Measurements from ENCODE around the gene KRTAP10-3. TPM values are rescaled to one million over a fixed set of nuclear protein-coding genes. Genes with fewer than 3 reads are reported as not detected.
"Not testable (repeated sequence)": the region's sequence is repeated elsewhere in the genome, so short reads cannot be mapped to it uniquely, and the experiment has no call there.

KRTAP10-3 gene
- total RNA-seq, 1 donor from 2014 or later, result not detected

GRCh38 chr21:44578371-44579055, 19.9 kb upstream of the KRTAP10-3 start:
- TF ChIP-seq CTCF (IDR thresholded peaks at IDR 0.05; ENCODE audit: insufficient read depth, low read length, poor library complexity, severe bottlenecking), result no peak
- Histone ChIP-seq H3K27me3 (ENCODE audit: control insufficient read depth, insufficient read depth, low read length) (no peaks in the 10 kb centered on the region), H3K4me3 (ENCODE audit: low read depth, low read length) (no peak overlapping the region), H3K36me3 (ENCODE audit: control insufficient read depth, insufficient read depth, low read length) (no peaks in the 10 kb centered on the region)
- no peak for DNase-seq (ENCODE audit: low read depth)

- no peak for TF ChIP-seq CTCF (IDR thresholded peaks at IDR 0.05; ENCODE audit: insufficient read depth, low read length, poor library complexity, severe bottlenecking)
- Histone ChIP-seq H3K27me3 (ENCODE audit: control insufficient read depth, insufficient read depth, low read length) (no peaks in the 10 kb centered on the region), H3K36me3 (ENCODE audit: control insufficient read depth, insufficient read depth, low read length) (no peaks in the 10 kb centered on the region), H3K4me3 (ENCODE audit: low read depth, low read length) (no peak overlapping the region)
- DNase-seq (ENCODE audit: low read depth), result no peak
These were observed 17.4 kb upstream of the KRTAP10-3 start for GRCh38 chr21:44576025-44576420.

- TF ChIP-seq CTCF (IDR thresholded peaks at IDR 0.05; ENCODE audit: insufficient read depth, low read length, poor library complexity, severe bottlenecking), result no peak
- Histone ChIP-seq H3K36me3 (ENCODE audit: control insufficient read depth, insufficient read depth, low read length) (no peaks in the 10 kb centered on the region), H3K4me3 (ENCODE audit: low read depth, low read length) (no peak overlapping the region), H3K27me3 (ENCODE audit: control insufficient read depth, insufficient read depth, low read length) (no peaks in the 10 kb centered on the region)
- DNase-seq (ENCODE audit: low read depth), result no peak
These were observed 16.9 kb upstream of the KRTAP10-3 start for GRCh38 chr21:44575307-44576024.

- no peak for TF ChIP-seq CTCF (IDR thresholded peaks at IDR 0.05; ENCODE audit: insufficient read depth, low read length, poor library complexity, severe bottlenecking)
- no peak for DNase-seq (ENCODE audit: low read depth)
- H3K27me3 ChIP-seq (ENCODE audit: control insufficient read depth, insufficient read depth, low read length), result no peaks in the 10 kb centered on the region
- H3K4me3 ChIP-seq (ENCODE audit: low read depth, low read length), result no peak overlapping the region
- no peaks in the 10 kb centered on the region for H3K36me3 ChIP-seq (ENCODE audit: control insufficient read depth, insufficient read depth, low read length)
These were observed 16.1 kb upstream of the KRTAP10-3 start for GRCh38 chr21:44574457-44575306.

GRCh38 chr21:44573630-44574456, 15.2 kb upstream of the KRTAP10-3 start, which contains the start of gene KRTAP10-4:
TSS of gene KRTAP10-4 (plus strand) at chr21:44573729. CDS start at chr21:44573759, 30 bp downstream.
- not testable (repeated sequence) for H3K36me3 ChIP-seq (ENCODE audit: control insufficient read depth, insufficient read depth, low read length); H3K27me3 ChIP-seq (ENCODE audit: control insufficient read depth, insufficient read depth, low read length); DNase-seq (ENCODE audit: low read depth)

More at GRCh38 chr21:44573630-44574456, 15.2 kb upstream of the KRTAP10-3 start, which contains the start of gene KRTAP10-4:
- not testable (repeated sequence) for H3K4me3 ChIP-seq (ENCODE audit: low read depth, low read length)

Measured in kidney epithelial cell (primary cell).